CD8-positive, alpha-beta memory T cell (primary cell): ENCODE data around the gene ACHE. TPM values are rescaled to one million over a fixed set of nuclear protein-coding genes. Genes with fewer than 3 reads are reported as not detected.
"Not testable (repeated sequence)": the region's sequence is repeated elsewhere in the genome, so short reads cannot be mapped to it uniquely, and the experiment has no call there.

ENCODE experiments used
- CTCF ChIA-PET: fragments of 350-600 bp; sonication (Branson Sonifier 250); formaldehyde crosslinking; loops from one replicate; lab custom pipeline; 2021; ENCODE audit warnings: antibody characterized with exemption; lab: Charles Lee
- POLR2A ChIA-PET: fragments of 350-600 bp; sonication (Branson Sonifier 250); formaldehyde crosslinking; loops from one replicate; lab custom pipeline; 2021; ENCODE audit warnings: antibody characterized with exemption; lab: Charles Lee
- DNase-seq, 5 donors: peaks; one replicate each; pipeline versions ENCODE4 v3.0.0 to v3.0.0-alpha.2; 2020 to 2022; ENCODE audit warnings: mixed read lengths in 1 of 5
- H3K27ac ChIP-seq: one replicate; pipeline ENCODE4 v1.7.0; 2013; ENCODE audit warnings: low read depth, mild to moderate bottlenecking, low read length, moderate library complexity
- H3K27me3 ChIP-seq: 2 replicates; pipeline ENCODE4 v1.7.0; 2013; ENCODE audit warnings: low read length, mild to moderate bottlenecking; ENCODE audit not compliant: insufficient read depth, poor library complexity, severe bottlenecking
- H3K36me3 ChIP-seq: 2 replicates; pipeline ENCODE4 v1.7.0; 2013; ENCODE audit warnings: mild to moderate bottlenecking, low read length, moderate library complexity; ENCODE audit not compliant: insufficient read depth
- H3K4me1 ChIP-seq: 2 replicates; pipeline ENCODE4 v1.7.0; 2013; ENCODE audit warnings: mild to moderate bottlenecking, low read length, moderate library complexity; ENCODE audit not compliant: insufficient read depth
- H3K4me3 ChIP-seq: 2 replicates; pipeline ENCODE4 v1.7.0; 2013; ENCODE audit warnings: mild to moderate bottlenecking, low read length
- H3K9me3 ChIP-seq: 2 replicates; pipeline ENCODE4 v1.7.0; 2013; ENCODE audit warnings: mild to moderate bottlenecking, low read length
- H3K27ac Mint-ChIP-seq, 8 donors: one replicate each; pipeline ENCODE4 v1.8.0; 2020 to 2021; ENCODE audit warnings: mixed read lengths in 8 of 8, mild to moderate bottlenecking in 6 of 8, inconsistent platforms in 3 of 8, moderate library complexity in 3 of 8
- H3K27me3 Mint-ChIP-seq, 2 donors: one replicate each; pipeline ENCODE4 v1.8.0; 2020 to 2021; ENCODE audit warnings: mixed read lengths in 2 of 2, mild to moderate bottlenecking in 1 of 2, moderate library complexity in 1 of 2
- H3K36me3 Mint-ChIP-seq, 3 donors: one replicate each; pipeline ENCODE4 v1.8.0; 2020 to 2021; ENCODE audit warnings: mixed read lengths in 3 of 3, inconsistent platforms in 1 of 3, mild to moderate bottlenecking in 1 of 3
- H3K4me1 Mint-ChIP-seq, 3 donors: one replicate each; pipeline ENCODE4 v1.8.0; 2020 to 2021; ENCODE audit warnings: mixed read lengths in 3 of 3, inconsistent platforms in 1 of 3, mild to moderate bottlenecking in 1 of 3
- H3K4me3 Mint-ChIP-seq, 7 donors: one replicate each; pipeline ENCODE4 v1.8.0; 2020 to 2021; ENCODE audit warnings: mixed read lengths in 7 of 7, mild to moderate bottlenecking in 6 of 7, moderate library complexity in 4 of 7, inconsistent platforms in 2 of 7
- H3K9me3 Mint-ChIP-seq, 5 donors: one replicate each; pipeline ENCODE4 v1.8.0; 2020 to 2022; ENCODE audit warnings: mixed read lengths in 5 of 5, mild to moderate bottlenecking in 3 of 5, moderate library complexity in 2 of 5, inconsistent platforms in 1 of 5
- polyA plus RNA-seq: library from polyadenylated mRNA; unstranded; fragments of 300-500 nt; fragmentation: Illumina TruSeq; gene quantifications from one replicate; pipeline ENCODE4 v1.2.3, GENCODE V29; 2021
- total RNA-seq, 2 experiments: library from RNA; stranded (reverse); gene quantifications; one replicate each; pipeline ENCODE4 v1.2.3, GENCODE V29; 2021

ACHE gene
- total RNA-seq (under 1 TPM in 1 of 2 experiments, not detected in 1; 0.20 TPM), polyA plus RNA-seq (0.30 TPM)

DNA sequence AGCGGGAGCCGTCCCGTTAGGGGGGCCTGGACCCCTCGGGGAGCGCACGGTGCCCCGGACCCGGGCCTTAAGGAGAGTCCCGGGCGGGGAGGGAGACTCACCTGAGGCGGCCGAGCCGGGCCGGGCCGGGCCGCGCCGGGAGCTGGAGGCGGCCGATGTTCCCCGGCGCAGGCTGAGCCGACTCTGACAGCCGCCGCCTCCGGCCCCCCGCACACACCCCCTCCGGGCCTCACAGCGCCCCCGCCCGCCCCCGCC lies at the start of gene ACHE:
ACHE (minus strand) TSS at position 188 of the 255 bp plus-strand sequence. CDS start 1,656 bp downstream, outside the sequence.
- Mint-ChIP-seq H3K4me1 (peaks cover 12 to 23% (median 18%) of the 10 kb centered on the region in 3 donors), H3K27me3 (peaks cover 39 to 52% of the 10 kb centered on the region in 2 donors), H3K36me3 (no peaks in the 10 kb centered on the region), H3K4me3 (peak within 1 kb of the TSS; percentile 82 to 89 (median 85)), H3K9me3 (no peaks in the 10 kb centered on the region), H3K27ac (peak within 1 kb of the TSS in 7 of 8 donors; percentile 41 to 95 (median 81))
- no peaks in the 10 kb centered on the region for H3K9me3 ChIP-seq
- peak within 1 kb of the TSS; percentile 59 for H3K4me3 ChIP-seq
- peaks cover 23% of the 10 kb centered on the region for H3K4me1 ChIP-seq
- H3K36me3 ChIP-seq = no peaks in the 10 kb centered on the region
- ChIA-PET CTCF (interaction anchor here (0.7 to 2.3 kb wide), 4 partner anchors 62 to 189 kb away, joined by 3 to 14 read pairs (median 4); partner anchors contain the start of gene TRIM56), POLR2A (no interaction called here)
- DNase-seq = no peak
- peaks cover 23% of the 10 kb centered on the region for H3K27me3 ChIP-seq
- no peak within 1 kb of the TSS for H3K27ac ChIP-seq

DNA sequence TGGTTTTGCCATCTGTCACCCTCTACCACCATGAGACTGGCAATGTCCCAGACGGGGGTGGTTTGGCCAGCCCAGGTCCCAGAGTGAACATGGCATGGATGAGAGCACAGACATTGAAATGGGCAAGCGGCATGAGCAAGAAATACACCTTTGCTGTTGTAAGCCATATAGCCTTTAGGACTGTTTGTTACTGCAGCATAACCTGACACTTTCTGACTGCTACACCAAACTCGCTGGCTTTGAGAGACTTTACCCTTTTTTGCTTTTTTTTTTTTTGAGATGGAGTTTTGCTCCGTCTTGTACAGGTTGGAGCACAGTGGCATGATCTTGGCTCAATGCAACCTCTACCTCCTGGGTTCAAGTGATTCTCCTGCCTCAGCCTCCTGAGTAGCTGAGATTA lies 48.5 kb upstream of the ACHE start:
- Histone ChIP-seq H3K27ac (no peak overlapping the region), H3K9me3 (no peaks in the 10 kb centered on the region), H3K27me3 (no peaks in the 10 kb centered on the region), H3K4me1 (no peaks in the 10 kb centered on the region), H3K4me3 (no peak overlapping the region), H3K36me3 (no peaks in the 10 kb centered on the region)
- Mint-ChIP-seq H3K4me1 (no peaks in the 10 kb centered on the region), H3K4me3 (no peak overlapping the region), H3K27ac (no peak overlapping the region), H3K27me3 (peaks cover 18 to 40% of the 10 kb centered on the region in 2 donors), H3K36me3 (peaks cover 0 to 11% (median 0%) of the 10 kb centered on the region in 3 donors), H3K9me3 (peaks cover 0 to 16% (median 12%) of the 10 kb centered on the region in 5 donors)
- ChIA-PET POLR2A (no interaction called here), CTCF (no interaction called here)
- no peak for DNase-seq

GRCh38 chr7:100943693-100944092 lies 48.0 kb upstream of the ACHE start:
- Mint-ChIP-seq H3K4me1 (no peaks in the 10 kb centered on the region), H3K9me3 (peaks cover 0 to 19% (median 16%) of the 10 kb centered on the region in 5 donors), H3K27me3 (peaks cover 18 to 36% of the 10 kb centered on the region in 2 donors), H3K27ac (no peak overlapping the region), H3K4me3 (no peak overlapping the region), H3K36me3 (peaks cover 0 to 13% (median 0%) of the 10 kb centered on the region in 3 donors)
- DNase-seq = no peak
- Histone ChIP-seq H3K9me3 (no peaks in the 10 kb centered on the region), H3K36me3 (no peaks in the 10 kb centered on the region), H3K27me3 (no peaks in the 10 kb centered on the region), H3K27ac (no peak overlapping the region), H3K4me1 (no peaks in the 10 kb centered on the region), H3K4me3 (no peak overlapping the region)
- ChIA-PET POLR2A (no interaction called here), CTCF (interaction anchor here (0.8 kb wide), 1 partner anchor 14 kb away, joined by 3 read pairs; no protein-coding TSS in a partner anchor)

GRCh38 chr7:100942045-100942774 lies 46.5 kb upstream of the ACHE start:
- Histone ChIP-seq H3K36me3 (no peaks in the 10 kb centered on the region), H3K27ac (no peak overlapping the region), H3K4me1 (no peaks in the 10 kb centered on the region), H3K4me3 (no peak overlapping the region), H3K27me3 (no peaks in the 10 kb centered on the region), H3K9me3 (no peaks in the 10 kb centered on the region)
- DNase-seq = no peak
- ChIA-PET POLR2A (interaction anchor here (0.7 kb wide), 1 partner anchor 54 kb away, joined by 4 read pairs; no protein-coding TSS in a partner anchor), CTCF (no interaction called here)
- Mint-ChIP-seq H3K36me3 (peaks cover 0 to 13% (median 0%) of the 10 kb centered on the region in 3 donors), H3K9me3 (peaks cover 0 to 21% (median 16%) of the 10 kb centered on the region in 5 donors), H3K27me3 (peaks cover 18 to 37% of the 10 kb centered on the region in 2 donors), H3K4me1 (no peaks in the 10 kb centered on the region), H3K27ac (no peak overlapping the region), H3K4me3 (no peak overlapping the region)

DNA sequence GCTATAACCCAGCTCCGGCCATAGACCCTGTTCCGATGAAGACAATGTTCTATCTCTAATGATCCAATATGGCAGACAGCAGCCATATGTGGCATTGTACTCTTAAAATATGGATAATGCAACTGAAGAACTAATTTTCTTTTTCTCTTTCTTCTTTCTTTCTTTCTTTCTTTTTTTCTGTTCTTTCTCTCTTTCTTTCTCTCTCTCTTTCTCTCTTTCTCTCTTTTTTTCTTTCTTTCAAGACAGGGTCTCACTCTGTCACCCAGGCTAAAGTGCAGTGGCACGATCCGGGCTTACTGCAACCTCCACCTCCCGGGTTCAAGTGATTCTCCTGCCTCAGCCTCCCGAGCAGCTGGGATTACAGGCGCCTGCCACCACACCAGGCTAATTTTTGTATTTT lies 40.5 kb upstream of the ACHE start:
- Mint-ChIP-seq H3K27me3 (peaks cover 7 to 26% of the 10 kb centered on the region in 2 donors), H3K36me3 (peaks cover 0 to 18% (median 0%) of the 10 kb centered on the region in 3 donors), H3K9me3 (peaks cover 5 to 31% (median 27%) of the 10 kb centered on the region in 5 donors)
- CTCF ChIA-PET, H3K36me3 ChIP-seq, H3K4me1 Mint-ChIP-seq, H3K27ac Mint-ChIP-seq, POLR2A ChIA-PET, H3K4me1 ChIP-seq, H3K9me3 ChIP-seq, H3K4me3 ChIP-seq, H3K27ac ChIP-seq, DNase-seq, H3K27me3 ChIP-seq, H3K4me3 Mint-ChIP-seq: not testable (repeated sequence)

GRCh38 chr7:100935381-100935780 lies 39.7 kb upstream of the ACHE start:
- H3K27me3 ChIP-seq, H3K27ac ChIP-seq, H3K9me3 ChIP-seq, POLR2A ChIA-PET, H3K27ac Mint-ChIP-seq, CTCF ChIA-PET, H3K4me1 Mint-ChIP-seq, DNase-seq, H3K36me3 ChIP-seq, H3K4me3 Mint-ChIP-seq, H3K4me3 ChIP-seq, H3K4me1 ChIP-seq: not testable (repeated sequence)
- peaks cover 0 to 19% (median 0%) of the 10 kb centered on the region in 3 donors for H3K36me3 Mint-ChIP-seq
- H3K27me3 Mint-ChIP-seq = peaks cover 7 to 30% of the 10 kb centered on the region in 2 donors
- peaks cover 5 to 30% (median 24%) of the 10 kb centered on the region in 5 donors for H3K9me3 Mint-ChIP-seq

GRCh38 chr7:100933734-100934133 lies 38.0 kb upstream of the ACHE start:
- Histone ChIP-seq H3K36me3 (no peaks in the 10 kb centered on the region), H3K4me1 (no peaks in the 10 kb centered on the region), H3K4me3 (no peak overlapping the region), H3K27ac (no peak overlapping the region), H3K9me3 (no peaks in the 10 kb centered on the region), H3K27me3 (no peaks in the 10 kb centered on the region)
- Mint-ChIP-seq H3K27me3 (peaks cover 6 to 37% of the 10 kb centered on the region in 2 donors), H3K9me3 (peaks cover 2 to 17% (median 11%) of the 10 kb centered on the region in 5 donors), H3K4me1 (no peaks in the 10 kb centered on the region), H3K27ac (peak overlapping the region in 1 of 8 donors; percentile 33), H3K36me3 (peaks cover 0 to 8% (median 0%) of the 10 kb centered on the region in 3 donors), H3K4me3 (no peak overlapping the region)
- no peak for DNase-seq
- POLR2A ChIA-PET = no interaction called here
- CTCF ChIA-PET = no interaction called here

- Histone ChIP-seq H3K36me3 (no peaks in the 10 kb centered on the region), H3K4me1 (no peaks in the 10 kb centered on the region), H3K27me3 (no peaks in the 10 kb centered on the region), H3K27ac (no peak overlapping the region), H3K9me3 (no peaks in the 10 kb centered on the region), H3K4me3 (no peak overlapping the region)
- ChIA-PET CTCF (no interaction called here), POLR2A (no interaction called here)
- Mint-ChIP-seq H3K4me1 (no peaks in the 10 kb centered on the region), H3K36me3 (peaks cover 0 to 8% (median 0%) of the 10 kb centered on the region in 3 donors), H3K9me3 (peaks cover 2 to 15% (median 9%) of the 10 kb centered on the region in 5 donors), H3K4me3 (no peak overlapping the region), H3K27me3 (peaks cover 5 to 33% of the 10 kb centered on the region in 2 donors), H3K27ac (no peak overlapping the region)
- DNase-seq = no peak
These were observed 34.1 kb upstream of the ACHE start for GRCh38 chr7:100929808-100930174.
